ENCODE results near the gene HPSE2.

HPSE2 gene

DNA sequence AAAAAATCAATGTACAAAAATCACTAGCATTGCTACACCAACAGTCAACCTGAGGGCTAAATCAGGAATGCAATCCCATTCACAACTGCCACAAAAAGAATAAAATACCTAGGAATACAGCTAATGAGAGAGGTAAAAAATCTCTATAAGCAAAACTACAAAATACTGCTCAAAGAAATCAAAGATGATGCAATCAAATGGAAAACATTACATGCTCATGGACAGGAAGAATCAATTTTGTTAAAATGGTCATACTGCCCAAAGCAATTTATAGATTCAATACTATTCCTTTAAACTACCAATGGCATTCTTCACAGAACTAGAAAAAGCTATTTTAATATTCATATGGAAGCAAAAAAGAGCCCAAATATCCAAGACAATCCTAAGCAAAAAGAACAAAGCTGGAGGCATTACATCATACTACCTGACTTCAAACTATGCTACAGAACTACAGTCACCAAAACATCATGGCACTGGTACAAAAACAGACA, 116.3 kb downstream of the HPSE2 start:
- Histone ChIP-seq H3K79me1 (ENCODE audit: low read length) (no peaks in the 10 kb centered on the region), H3K56ac (ENCODE audit: low read length) (no peak overlapping the region), H2AK5ac (ENCODE audit: low read length) (no peak overlapping the region), H3K4ac (ENCODE audit: low read depth, low read length) (no peak overlapping the region), H3K4me3 (ENCODE audit: low read length) (no peak overlapping the region), H3K79me2 (ENCODE audit: control insufficient read depth, insufficient read depth, low read length) (no peaks in the 10 kb centered on the region), H3K9ac (ENCODE audit: low read length) (no peak overlapping the region), H3K4me1 (ENCODE audit: control insufficient read depth, low read depth, low read length) (no peaks in the 10 kb centered on the region), H3K18ac (ENCODE audit: low read length) (no peak overlapping the region), H3K27ac (ENCODE audit: low read depth, low read length) (no peak overlapping the region), H2BK5ac (ENCODE audit: low read length) (no peak overlapping the region), H4K8ac (ENCODE audit: low read depth, low read length) (no peak overlapping the region), H3K23ac (ENCODE audit: low read length) (no peak overlapping the region), H3K4me2 (ENCODE audit: low read length) (no peak overlapping the region), H2BK15ac (replicated peaks; ENCODE audit: low read depth) (no peak overlapping the region), H3K27me3 (ENCODE audit: insufficient read depth, low read length, poor library complexity) (no peaks in the 10 kb centered on the region), H2BK120ac (ENCODE audit: low read depth, low read length) (no peak overlapping the region), H3K36me3 (ENCODE audit: control insufficient read depth, insufficient read depth, low read length) (no peaks in the 10 kb centered on the region), H4K5ac (ENCODE audit: low read length) (no peak overlapping the region)
- no peak for DNase-seq

- H3K27me3 ChIP-seq (ENCODE audit: insufficient read depth, low read length, poor library complexity): no peaks in the 10 kb centered on the region
- no peaks in the 10 kb centered on the region for H3K79me2 ChIP-seq (ENCODE audit: control insufficient read depth, insufficient read depth, low read length)
- no peak overlapping the region for H3K9ac ChIP-seq (ENCODE audit: low read length)
- H2AK5ac ChIP-seq (ENCODE audit: low read length): no peak overlapping the region
- H3K18ac ChIP-seq (ENCODE audit: low read length): no peak overlapping the region
- H3K79me1 ChIP-seq (ENCODE audit: low read length): no peaks in the 10 kb centered on the region
- H3K23ac ChIP-seq (ENCODE audit: low read length): no peak overlapping the region
- H3K36me3 ChIP-seq (ENCODE audit: control insufficient read depth, insufficient read depth, low read length): no peaks in the 10 kb centered on the region
- no peak overlapping the region for H3K56ac ChIP-seq (ENCODE audit: low read length)
- no peak overlapping the region for H3K4me2 ChIP-seq (ENCODE audit: low read length)
- H3K4me3 ChIP-seq (ENCODE audit: low read length): no peak overlapping the region
- no peak for DNase-seq
- H3K27ac ChIP-seq (ENCODE audit: low read depth, low read length): no peak overlapping the region
- H4K8ac ChIP-seq (ENCODE audit: low read depth, low read length): no peak overlapping the region
- H2BK15ac ChIP-seq (replicated peaks; ENCODE audit: low read depth): no peak overlapping the region
- no peak overlapping the region for H2BK120ac ChIP-seq (ENCODE audit: low read depth, low read length)
- no peak overlapping the region for H2BK5ac ChIP-seq (ENCODE audit: low read length)
- H3K4me1 ChIP-seq (ENCODE audit: control insufficient read depth, low read depth, low read length): no peaks in the 10 kb centered on the region
- no peak overlapping the region for H4K5ac ChIP-seq (ENCODE audit: low read length)
- no peak overlapping the region for H3K4ac ChIP-seq (ENCODE audit: low read depth, low read length)
Observed at GRCh38 chr10:99115703-99116102, 119.9 kb downstream of the HPSE2 start.

DNA sequence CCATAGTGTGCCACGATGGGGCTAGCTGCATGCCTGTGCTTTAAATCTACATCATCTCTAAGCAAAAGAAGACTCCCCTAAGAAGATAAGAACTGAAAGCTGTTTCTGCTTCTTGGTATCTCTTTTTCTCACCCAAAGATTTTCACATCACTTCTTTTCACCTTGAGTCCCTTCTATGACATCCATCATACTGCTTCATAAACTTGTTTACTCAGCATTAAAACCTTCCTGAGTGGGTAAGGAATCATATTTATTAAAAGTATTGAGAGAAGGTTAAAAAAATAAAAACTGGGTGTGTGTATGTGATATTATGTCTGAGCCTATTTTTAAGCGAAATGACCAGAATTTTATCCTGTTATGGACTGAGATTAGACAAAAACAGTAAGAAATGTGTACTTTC, 150.3 kb downstream of the HPSE2 start:
- H3K27me3 ChIP-seq (ENCODE audit: insufficient read depth, low read length, poor library complexity): no peaks in the 10 kb centered on the region
- no peak overlapping the region for H3K23ac ChIP-seq (ENCODE audit: low read length)
- H3K4me2 ChIP-seq (ENCODE audit: low read length): no peak overlapping the region
- H4K8ac ChIP-seq (ENCODE audit: low read depth, low read length): no peak overlapping the region
- 100% methylated on average over 1 of the region's 2 CpGs for WGBS (ENCODE audit: extremely low coverage, insufficient coverage, low lambda C conversion rate)
- H3K4ac ChIP-seq (ENCODE audit: low read depth, low read length): no peak overlapping the region
- H2BK5ac ChIP-seq (ENCODE audit: low read length): no peak overlapping the region
- H4K5ac ChIP-seq (ENCODE audit: low read length): no peak overlapping the region
- H3K27ac ChIP-seq (ENCODE audit: low read depth, low read length): no peak overlapping the region
- no peak overlapping the region for H3K4me3 ChIP-seq (ENCODE audit: low read length)
- no peaks in the 10 kb centered on the region for H3K79me1 ChIP-seq (ENCODE audit: low read length)
- H3K4me1 ChIP-seq (ENCODE audit: control insufficient read depth, low read depth, low read length): no peaks in the 10 kb centered on the region
- no peak overlapping the region for H2BK120ac ChIP-seq (ENCODE audit: low read depth, low read length)
- no peaks in the 10 kb centered on the region for H3K79me2 ChIP-seq (ENCODE audit: control insufficient read depth, insufficient read depth, low read length)
- no peaks in the 10 kb centered on the region for H3K36me3 ChIP-seq (ENCODE audit: control insufficient read depth, insufficient read depth, low read length)
- no peak overlapping the region for H2AK5ac ChIP-seq (ENCODE audit: low read length)
- H3K9ac ChIP-seq (ENCODE audit: low read length): no peak overlapping the region
- no peak for DNase-seq
- no peak overlapping the region for H3K18ac ChIP-seq (ENCODE audit: low read length)
- no peak overlapping the region for H3K56ac ChIP-seq (ENCODE audit: low read length)
- H2BK15ac ChIP-seq (replicated peaks; ENCODE audit: low read depth): no peak overlapping the region

DNA sequence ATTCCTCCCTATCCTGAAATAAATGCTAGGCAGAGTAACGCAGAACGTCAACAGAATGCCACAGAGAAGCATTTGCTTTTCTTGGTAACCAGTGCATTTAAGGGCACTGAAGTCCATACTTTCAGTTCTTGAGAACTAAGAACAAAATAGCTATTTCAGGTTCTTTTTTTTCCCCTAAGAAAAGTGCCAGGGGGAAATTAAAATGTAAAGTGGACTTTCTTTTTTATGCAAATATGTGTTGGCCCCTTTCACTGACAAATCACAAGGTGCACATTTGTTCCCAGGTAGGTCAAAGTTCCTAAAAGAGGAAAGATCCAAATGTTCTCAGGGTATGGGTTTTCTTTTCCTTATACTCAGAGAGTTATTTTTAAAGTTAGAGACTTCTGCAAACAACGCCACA, 151.5 kb downstream of the HPSE2 start:
- Histone ChIP-seq H3K79me2 (ENCODE audit: control insufficient read depth, insufficient read depth, low read length) (no peaks in the 10 kb centered on the region), H2BK5ac (ENCODE audit: low read length) (no peak overlapping the region), H3K56ac (ENCODE audit: low read length) (no peak overlapping the region), H3K79me1 (ENCODE audit: low read length) (no peaks in the 10 kb centered on the region), H4K8ac (ENCODE audit: low read depth, low read length) (no peak overlapping the region), H3K9ac (ENCODE audit: low read length) (no peak overlapping the region), H3K4me2 (ENCODE audit: low read length) (no peak overlapping the region), H2BK15ac (replicated peaks; ENCODE audit: low read depth) (no peak overlapping the region), H3K36me3 (ENCODE audit: control insufficient read depth, insufficient read depth, low read length) (no peaks in the 10 kb centered on the region), H3K4me1 (ENCODE audit: control insufficient read depth, low read depth, low read length) (no peaks in the 10 kb centered on the region), H3K4ac (ENCODE audit: low read depth, low read length) (no peak overlapping the region), H3K18ac (ENCODE audit: low read length) (no peak overlapping the region), H4K5ac (ENCODE audit: low read length) (no peak overlapping the region), H3K27ac (ENCODE audit: low read depth, low read length) (no peak overlapping the region), H2AK5ac (ENCODE audit: low read length) (no peak overlapping the region), H3K23ac (ENCODE audit: low read length) (no peak overlapping the region), H3K27me3 (ENCODE audit: insufficient read depth, low read length, poor library complexity) (no peaks in the 10 kb centered on the region), H2BK120ac (ENCODE audit: low read depth, low read length) (no peak overlapping the region), H3K4me3 (ENCODE audit: low read length) (no peak overlapping the region)
- no CpG with 5 or more reads among the region's 3 CpGs for WGBS (ENCODE audit: extremely low coverage, insufficient coverage, low lambda C conversion rate)
- DNase-seq: no peak

GRCh38 chr10:99080275-99080945, 155.2 kb downstream of the HPSE2 start:
- Histone ChIP-seq H3K4me1 (ENCODE audit: control insufficient read depth, low read depth, low read length) (no peaks in the 10 kb centered on the region), H3K4ac (ENCODE audit: low read depth, low read length) (no peak overlapping the region), H2BK15ac (replicated peaks; ENCODE audit: low read depth) (no peak overlapping the region), H3K18ac (ENCODE audit: low read length) (no peak overlapping the region), H3K23ac (ENCODE audit: low read length) (no peak overlapping the region), H3K27ac (ENCODE audit: low read depth, low read length) (no peak overlapping the region), H2BK5ac (ENCODE audit: low read length) (no peak overlapping the region), H3K79me1 (ENCODE audit: low read length) (no peaks in the 10 kb centered on the region), H3K9ac (ENCODE audit: low read length) (no peak overlapping the region), H3K27me3 (ENCODE audit: insufficient read depth, low read length, poor library complexity) (no peaks in the 10 kb centered on the region), H3K36me3 (ENCODE audit: control insufficient read depth, insufficient read depth, low read length) (no peaks in the 10 kb centered on the region), H2BK120ac (ENCODE audit: low read depth, low read length) (no peak overlapping the region), H3K4me3 (ENCODE audit: low read length) (no peak overlapping the region), H3K56ac (ENCODE audit: low read length) (no peak overlapping the region), H4K8ac (ENCODE audit: low read depth, low read length) (no peak overlapping the region), H4K5ac (ENCODE audit: low read length) (no peak overlapping the region), H2AK5ac (ENCODE audit: low read length) (no peak overlapping the region), H3K79me2 (ENCODE audit: control insufficient read depth, insufficient read depth, low read length) (no peaks in the 10 kb centered on the region), H3K4me2 (ENCODE audit: low read length) (no peak overlapping the region)
- DNase-seq: no peak
- no CpG with 5 or more reads among the region's 1 CpG for WGBS (ENCODE audit: extremely low coverage, insufficient coverage, low lambda C conversion rate)

DNA sequence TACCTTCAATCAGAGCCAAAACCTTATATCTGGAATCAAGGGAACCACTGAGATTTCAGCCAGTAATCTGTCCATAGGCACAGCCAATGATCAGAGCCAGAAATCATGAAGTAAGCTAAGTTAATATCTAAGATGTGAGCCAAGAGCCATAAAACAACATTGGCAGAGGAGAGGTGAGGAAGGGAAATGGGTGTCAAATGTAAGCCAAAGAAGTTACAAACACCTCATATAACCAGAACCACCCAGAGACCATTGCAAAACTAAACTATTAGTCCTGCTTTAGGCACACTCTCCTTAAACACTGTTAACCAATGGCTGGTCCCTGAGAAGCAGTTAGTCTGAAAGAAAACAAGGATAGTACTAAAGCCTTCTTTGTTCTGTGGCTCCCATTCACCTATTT, 173.1 kb downstream of the HPSE2 start:
- H3K18ac ChIP-seq (ENCODE audit: low read length): no peak overlapping the region
- H3K56ac ChIP-seq (ENCODE audit: low read length): no peak overlapping the region
- no peak overlapping the region for H3K4ac ChIP-seq (ENCODE audit: low read depth, low read length)
- no peak overlapping the region for H3K27ac ChIP-seq (ENCODE audit: low read depth, low read length)
- no peaks in the 10 kb centered on the region for H3K79me2 ChIP-seq (ENCODE audit: control insufficient read depth, insufficient read depth, low read length)
- no peak overlapping the region for H3K9ac ChIP-seq (ENCODE audit: low read length)
- DNase-seq: no peak
- H3K36me3 ChIP-seq (ENCODE audit: control insufficient read depth, insufficient read depth, low read length): no peaks in the 10 kb centered on the region
- H4K5ac ChIP-seq (ENCODE audit: low read length): no peak overlapping the region
- H3K23ac ChIP-seq (ENCODE audit: low read length): no peak overlapping the region
- H3K79me1 ChIP-seq (ENCODE audit: low read length): no peaks in the 10 kb centered on the region
- no peak overlapping the region for H2BK120ac ChIP-seq (ENCODE audit: low read depth, low read length)
- no peak overlapping the region for H2AK5ac ChIP-seq (ENCODE audit: low read length)
- H4K8ac ChIP-seq (ENCODE audit: low read depth, low read length): no peak overlapping the region
- H3K4me3 ChIP-seq (ENCODE audit: low read length): no peak overlapping the region
- no peak overlapping the region for H2BK15ac ChIP-seq (replicated peaks; ENCODE audit: low read depth)
- H3K27me3 ChIP-seq (ENCODE audit: insufficient read depth, low read length, poor library complexity): no peaks in the 10 kb centered on the region
- no peaks in the 10 kb centered on the region for H3K4me1 ChIP-seq (ENCODE audit: control insufficient read depth, low read depth, low read length)
- no peak overlapping the region for H2BK5ac ChIP-seq (ENCODE audit: low read length)
- no peak overlapping the region for H3K4me2 ChIP-seq (ENCODE audit: low read length)

Measured in mesendoderm (in vitro differentiated cells).